Body of pancreas (tissue), 4 donors: ENCODE data around the gene TTC3.

Experiments used
- POLR2A ChIP-seq, 3 donors: fragments of 450-650 bp; IDR thresholded peaks; one replicate each; pipeline ENCODE4 v1.6.1; 2016; ENCODE audit warnings: antibody characterized with exemption in 3 of 3, mild to moderate bottlenecking in 2 of 3
- TF ChIP-seq, protein P1 (sequence below), 7 experiments: fragments of 450-650 bp in 4 of 7; fragments of 200-600 bp in 3 of 7; sonication (generic) in 3 of 7; IDR thresholded peaks; one replicate each; pipeline ENCODE4 v1.5.1; 2016 to 2019; ENCODE audit warnings: antibody characterized with exemption in 7 of 7

DNA sequence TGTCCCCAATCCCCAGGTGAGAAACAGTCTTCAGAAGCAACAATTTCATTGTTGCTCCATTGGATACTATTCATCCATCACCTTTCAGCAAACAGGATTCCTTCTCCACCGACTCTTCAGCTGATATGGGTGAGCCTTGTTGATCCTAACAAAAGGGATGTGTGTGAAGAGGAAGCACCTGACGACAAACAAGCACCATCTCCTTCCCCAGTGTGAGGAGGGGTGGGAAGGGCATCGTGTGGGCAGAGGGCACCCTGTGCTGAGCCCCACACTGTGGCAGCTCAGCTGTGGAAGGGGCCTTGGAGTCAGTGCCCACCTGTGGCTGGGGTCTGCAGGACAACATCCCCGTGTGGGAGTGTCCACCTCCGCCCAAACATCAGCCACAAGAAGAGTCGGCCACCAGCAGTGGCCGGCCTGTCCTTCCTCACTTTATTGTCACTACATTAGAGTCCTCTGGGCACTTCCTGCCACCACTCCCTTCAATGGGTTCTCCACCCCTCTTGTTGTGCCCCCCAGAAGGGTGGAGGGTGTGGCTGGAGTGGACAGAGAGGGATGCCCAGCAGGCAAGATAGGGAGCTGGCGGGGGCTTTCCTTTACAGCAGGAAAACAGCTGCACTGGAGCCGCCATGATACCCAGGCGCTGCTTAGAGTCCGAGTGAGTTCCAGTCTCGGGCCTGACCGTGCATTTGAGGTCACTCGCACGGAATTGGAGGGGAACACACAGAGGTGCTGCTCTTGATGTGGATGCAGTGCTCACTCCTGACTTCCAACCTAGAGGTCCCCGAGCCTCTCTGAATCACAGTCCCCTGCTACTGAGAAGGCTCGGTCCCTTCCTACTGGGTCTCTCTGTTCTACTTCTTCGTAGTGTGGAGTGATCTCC, 153.2 kb downstream of the TTC3 start:
- TF ChIP-seq, protein P1, sequence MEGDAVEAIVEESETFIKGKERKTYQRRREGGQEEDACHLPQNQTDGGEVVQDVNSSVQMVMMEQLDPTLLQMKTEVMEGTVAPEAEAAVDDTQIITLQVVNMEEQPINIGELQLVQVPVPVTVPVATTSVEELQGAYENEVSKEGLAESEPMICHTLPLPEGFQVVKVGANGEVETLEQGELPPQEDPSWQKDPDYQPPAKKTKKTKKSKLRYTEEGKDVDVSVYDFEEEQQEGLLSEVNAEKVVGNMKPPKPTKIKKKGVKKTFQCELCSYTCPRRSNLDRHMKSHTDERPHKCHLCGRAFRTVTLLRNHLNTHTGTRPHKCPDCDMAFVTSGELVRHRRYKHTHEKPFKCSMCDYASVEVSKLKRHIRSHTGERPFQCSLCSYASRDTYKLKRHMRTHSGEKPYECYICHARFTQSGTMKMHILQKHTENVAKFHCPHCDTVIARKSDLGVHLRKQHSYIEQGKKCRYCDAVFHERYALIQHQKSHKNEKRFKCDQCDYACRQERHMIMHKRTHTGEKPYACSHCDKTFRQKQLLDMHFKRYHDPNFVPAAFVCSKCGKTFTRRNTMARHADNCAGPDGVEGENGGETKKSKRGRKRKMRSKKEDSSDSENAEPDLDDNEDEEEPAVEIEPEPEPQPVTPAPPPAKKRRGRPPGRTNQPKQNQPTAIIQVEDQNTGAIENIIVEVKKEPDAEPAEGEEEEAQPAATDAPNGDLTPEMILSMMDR (IDR thresholded peaks at IDR 0.05), result no peak
- no peak for TF ChIP-seq POLR2A (IDR thresholded peaks at IDR 0.05)
